Fibroblast of lung (primary cell): ENCODE measurements around the gene SLC16A7. TPM values are rescaled to one million over a fixed set of nuclear protein-coding genes. Genes with fewer than 3 reads are reported as not detected.

ENCODE experiments used
- DNase-seq, 2 donors: peaks; one replicate each; pipeline versions ENCODE4 v3.0.0 to v3.0.0-alpha.2; 2010; ENCODE audit warnings: low read depth in 2 of 2
- H2AFZ ChIP-seq: 2 replicates; pipeline ENCODE4 v1.5.1; 2012; ENCODE audit warnings: low read length, control low read depth, inconsistent platforms
- H3K27ac ChIP-seq: 2 replicates; pipeline ENCODE4 v1.5.1; 2011; ENCODE audit warnings: low read length, control low read depth; ENCODE audit not compliant: insufficient read depth
- H3K27me3 ChIP-seq: 2 replicates; pipeline ENCODE4 v1.5.1; 2011; ENCODE audit warnings: mild to moderate bottlenecking, low read length; ENCODE audit not compliant: control insufficient read depth, insufficient read depth
- H3K36me3 ChIP-seq: 2 replicates; pipeline ENCODE4 v1.5.1; 2011; ENCODE audit warnings: low read length; ENCODE audit not compliant: control insufficient read depth, insufficient read depth
- H3K4me1 ChIP-seq: 2 replicates; pipeline ENCODE4 v1.5.1; 2011; ENCODE audit warnings: low read length; ENCODE audit not compliant: control insufficient read depth, insufficient read depth; ENCODE audit errors: extremely low read depth
- H3K4me2 ChIP-seq: 2 replicates; pipeline ENCODE4 v1.5.1; 2011; ENCODE audit warnings: low read length, control low read depth; ENCODE audit not compliant: insufficient read depth; ENCODE audit errors: extremely low read depth
- H3K4me3 ChIP-seq, 4 experiments: fragments of 200-600 bp in 1 of 4; sonication (generic) in 1 of 4; replicated peaks in 1 of 4; 2 replicates each; pipeline ENCODE4 v1.5.1; 2011 to 2016; ENCODE audit warnings: low read length in 4 of 4, low read depth in 3 of 4, mild to moderate bottlenecking in 3 of 4, control low read depth in 2 of 4, inconsistent platforms in 1 of 4, mixed read lengths in 1 of 4; ENCODE audit not compliant: insufficient read depth in 1 of 4; ENCODE audit errors: control extremely low read depth in 1 of 4
- H3K79me2 ChIP-seq: 2 replicates; pipeline ENCODE4 v1.5.1; 2012; ENCODE audit warnings: mild to moderate bottlenecking, low read length, inconsistent platforms; ENCODE audit not compliant: control insufficient read depth, insufficient read depth
- H3K9ac ChIP-seq: 2 replicates; pipeline ENCODE4 v1.5.1; 2011; ENCODE audit warnings: mild to moderate bottlenecking, low read length, control low read depth; ENCODE audit not compliant: insufficient read depth
- H3K9me3 ChIP-seq: 2 replicates; pipeline ENCODE4 v1.5.1; 2012; ENCODE audit warnings: low read depth, low read length; ENCODE audit not compliant: control insufficient read depth, insufficient read depth
- H4K20me1 ChIP-seq: 2 replicates; pipeline ENCODE4 v1.5.1; 2011; ENCODE audit warnings: low read length; ENCODE audit not compliant: control insufficient read depth, insufficient read depth; ENCODE audit errors: extremely low read depth
- EZH2 ChIP-seq: IDR thresholded peaks from 2 replicates; pipeline ENCODE4 v1.5.1; 2012; ENCODE audit warnings: low read length, control low read depth, mild to moderate bottlenecking; ENCODE audit errors: missing control alignments
- polyA plus RNA-seq, 2 donors: library from polyadenylated mRNA; depleted of rRNA in 1 of 2; stranded (reverse) in 1 of 2; unstranded in 1 of 2; fragments of >200 nt; gene quantifications; 2 replicates each; pipeline ENCODE4 v1.2.1, GENCODE V29; 2011 to 2012; ENCODE audit warnings: missing spikeins in 1 of 2
- total RNA-seq: library from RNA; depleted of rRNA; stranded (reverse); fragments of >200 nt; gene quantifications from 2 replicates; pipeline ENCODE4 v1.2.1, GENCODE V29; 2014
- TF ChIP-seq, protein P1 (sequence below), 2 donors: IDR thresholded peaks in 1 of 2; conservative IDR thresholded peaks in 1 of 2; 1 replicate in 1 of 2; 2 replicates in 1 of 2; pipeline ENCODE4 v1.5.1; 2011 to 2012; ENCODE audit warnings: low read length in 2 of 2, control low read depth in 1 of 2, inconsistent platforms in 1 of 2, low read depth in 1 of 2, mild to moderate bottlenecking in 1 of 2

The SLC16A7 gene
- total and polyA plus RNA-seq, 2 donors (not counting 1 experiment from before 2014, with no cell fraction given): 40.2 to 110 TPM

DNA sequence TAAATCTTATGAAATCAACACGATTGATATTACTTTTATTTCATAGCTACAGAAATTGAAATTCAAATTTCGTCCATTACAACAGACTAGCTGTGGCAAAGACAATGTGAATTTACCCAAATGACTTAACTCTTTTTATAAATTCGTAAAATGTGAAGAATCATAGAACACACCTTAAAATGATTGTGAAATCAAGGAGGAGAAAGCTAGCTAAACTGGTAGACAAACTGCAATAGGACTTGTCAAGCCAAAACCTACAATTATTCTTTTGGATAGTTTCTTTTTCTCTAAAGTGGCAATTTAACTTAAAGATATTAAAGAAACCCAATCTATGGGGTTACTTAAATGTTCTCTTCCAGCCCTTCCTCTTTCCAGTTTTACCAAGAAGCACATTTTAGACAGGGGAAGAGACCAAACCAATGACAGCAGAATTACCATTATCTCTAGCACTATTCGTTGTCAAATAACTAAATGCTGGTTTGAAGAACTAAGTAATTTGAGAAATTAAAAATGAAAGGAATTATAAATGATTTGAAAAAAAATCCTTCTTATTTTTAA, 807 bp upstream of the SLC16A7 start:
- Histone ChIP-seq H3K9ac (peak overlapping the region; percentile 73), H3K79me2 (peaks cover 3% of the 10 kb centered on the region), H4K20me1 (no peaks in the 10 kb centered on the region), H3K4me2 (peak overlapping the region; percentile 69), H3K27ac (peak overlapping the region; percentile 99), H3K27me3 (no peaks in the 10 kb centered on the region), H3K36me3 (no peaks in the 10 kb centered on the region), H2AFZ (no peak overlapping the region), H3K9me3 (no peaks in the 10 kb centered on the region), H3K4me1 (peaks cover 7% of the 10 kb centered on the region), H3K4me3 (peak overlapping the region; percentile 64 to 91 (median 76))
- TF ChIP-seq EZH2: no peak
- TF ChIP-seq, protein P1, sequence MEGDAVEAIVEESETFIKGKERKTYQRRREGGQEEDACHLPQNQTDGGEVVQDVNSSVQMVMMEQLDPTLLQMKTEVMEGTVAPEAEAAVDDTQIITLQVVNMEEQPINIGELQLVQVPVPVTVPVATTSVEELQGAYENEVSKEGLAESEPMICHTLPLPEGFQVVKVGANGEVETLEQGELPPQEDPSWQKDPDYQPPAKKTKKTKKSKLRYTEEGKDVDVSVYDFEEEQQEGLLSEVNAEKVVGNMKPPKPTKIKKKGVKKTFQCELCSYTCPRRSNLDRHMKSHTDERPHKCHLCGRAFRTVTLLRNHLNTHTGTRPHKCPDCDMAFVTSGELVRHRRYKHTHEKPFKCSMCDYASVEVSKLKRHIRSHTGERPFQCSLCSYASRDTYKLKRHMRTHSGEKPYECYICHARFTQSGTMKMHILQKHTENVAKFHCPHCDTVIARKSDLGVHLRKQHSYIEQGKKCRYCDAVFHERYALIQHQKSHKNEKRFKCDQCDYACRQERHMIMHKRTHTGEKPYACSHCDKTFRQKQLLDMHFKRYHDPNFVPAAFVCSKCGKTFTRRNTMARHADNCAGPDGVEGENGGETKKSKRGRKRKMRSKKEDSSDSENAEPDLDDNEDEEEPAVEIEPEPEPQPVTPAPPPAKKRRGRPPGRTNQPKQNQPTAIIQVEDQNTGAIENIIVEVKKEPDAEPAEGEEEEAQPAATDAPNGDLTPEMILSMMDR (conservative IDR thresholded peaks at IDR 0.05 in 1 of 2, IDR thresholded peaks at IDR 0.05 in 1 of 2; ENCODE audit: low read depth in 1 of 2, low read length in 2 of 2): no peak
- DNase-seq: peak in 1 of 2 donors; percentile 2

DNA sequence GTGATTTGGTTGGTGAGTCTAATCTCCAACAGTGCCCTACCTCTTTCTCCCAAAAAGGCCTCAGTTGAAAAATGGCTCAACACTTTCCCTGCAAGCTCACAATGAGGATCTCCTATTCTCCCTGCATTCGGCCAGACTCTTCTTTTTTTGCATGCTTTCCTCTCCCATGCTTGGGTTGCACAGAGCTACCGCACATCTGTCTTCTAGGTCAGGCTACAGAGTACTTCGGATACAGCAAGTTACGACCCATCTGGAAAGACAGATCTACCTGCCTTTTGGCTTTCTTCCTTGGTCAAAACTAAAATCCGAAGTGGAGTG, 305 bp upstream of the SLC16A7 start:
- H3K9me3 ChIP-seq: no peaks in the 10 kb centered on the region
- H3K9ac ChIP-seq: peak overlapping the region; percentile 73
- DNase-seq: no peak
- peak overlapping the region; percentile 99 for H3K27ac ChIP-seq
- no peaks in the 10 kb centered on the region for H3K36me3 ChIP-seq
- peaks cover 7% of the 10 kb centered on the region for H3K4me1 ChIP-seq
- no peak for TF ChIP-seq EZH2
- TF ChIP-seq, protein P1 (conservative IDR thresholded peaks at IDR 0.05 in 1 of 2, IDR thresholded peaks at IDR 0.05 in 1 of 2; ENCODE audit: low read depth in 1 of 2, low read length in 2 of 2): no peak
- H4K20me1 ChIP-seq: no peaks in the 10 kb centered on the region
- H3K27me3 ChIP-seq: no peaks in the 10 kb centered on the region
- peak overlapping the region; percentile 69 for H3K4me2 ChIP-seq
- H3K79me2 ChIP-seq: peaks cover 3% of the 10 kb centered on the region
- H3K4me3 ChIP-seq: peak overlapping the region; percentile 64 to 91 (median 76)
- H2AFZ ChIP-seq: peak overlapping the region; percentile 76

DNA sequence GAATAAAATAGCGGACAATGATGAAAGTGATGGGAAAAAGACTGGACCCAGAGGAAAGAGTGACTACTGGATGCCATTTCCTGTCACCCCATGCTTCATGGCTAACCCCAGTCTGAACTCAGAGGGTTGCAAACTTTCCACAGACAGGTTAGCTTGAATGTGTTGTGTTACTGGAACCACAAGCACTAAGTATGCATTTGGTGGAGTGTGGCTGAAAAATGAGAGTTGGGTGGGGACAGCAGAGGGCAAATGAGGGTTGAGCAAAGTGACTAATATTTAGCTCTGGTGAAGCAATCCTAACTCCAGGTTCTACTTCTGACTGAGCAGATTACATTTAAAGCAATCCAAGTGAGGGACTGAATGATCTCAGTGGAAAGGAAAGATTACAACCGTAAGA, 1.6 kb downstream of the SLC16A7 start:
- Histone ChIP-seq H3K27me3 (no peaks in the 10 kb centered on the region), H3K9ac (peak overlapping the region; percentile 99), H3K4me3 (peak overlapping the region; percentile 57 to 80 (median 77)), H3K79me2 (peaks cover 3% of the 10 kb centered on the region), H2AFZ (no peak overlapping the region), H4K20me1 (no peaks in the 10 kb centered on the region), H3K27ac (peak overlapping the region; percentile 99), H3K4me1 (peaks cover 7% of the 10 kb centered on the region), H3K36me3 (no peaks in the 10 kb centered on the region), H3K4me2 (peak overlapping the region; percentile 97), H3K9me3 (no peaks in the 10 kb centered on the region)
- TF ChIP-seq, protein P1 (conservative IDR thresholded peaks at IDR 0.05 in 1 of 2, IDR thresholded peaks at IDR 0.05 in 1 of 2; ENCODE audit: low read depth in 1 of 2, low read length in 2 of 2): no peak
- no peak for TF ChIP-seq EZH2
- peak; percentile 96 to 100 for DNase-seq
